NT2/D1 (cell line): ENCODE measurements around the gene ABCG8.

Experiments used
- DNase-seq: peaks from one replicate; pipeline ENCODE4 v3.0.0-alpha.2; 2011; ENCODE audit warnings: low read depth, low spot score
- H3K27me3 ChIP-seq: 2 replicates; pipeline ENCODE4 v1.6.0; 2011; ENCODE audit warnings: mild to moderate bottlenecking; ENCODE audit not compliant: insufficient read length, insufficient read depth
- H3K36me3 ChIP-seq: 2 replicates; pipeline ENCODE4 v1.6.1; 2011; ENCODE audit warnings: mild to moderate bottlenecking, low read length, mixed read lengths; ENCODE audit not compliant: insufficient read depth, insufficient read length
- H3K4me1 ChIP-seq: 2 replicates; pipeline ENCODE4 v1.5.1; 2011; ENCODE audit not compliant: insufficient read depth, insufficient read length
- H3K4me3 ChIP-seq: 2 replicates; pipeline ENCODE4 v1.5.1; 2011; ENCODE audit warnings: low read depth; ENCODE audit not compliant: insufficient read length
- H3K9ac ChIP-seq: 2 replicates; pipeline ENCODE4 v1.6.0; 2011; ENCODE audit warnings: low read depth; ENCODE audit not compliant: insufficient read length
- H3K9me3 ChIP-seq: 2 replicates; pipeline ENCODE4 v1.5.1; 2011; ENCODE audit warnings: mild to moderate bottlenecking, low read length; ENCODE audit not compliant: insufficient read depth
- SUZ12 ChIP-seq: IDR thresholded peaks from 2 replicates; pipeline ENCODE4 v1.6.1; 2011; ENCODE audit not compliant: insufficient read length, insufficient read depth; ENCODE audit errors: extremely low read depth
- YY1 ChIP-seq: IDR thresholded peaks from 2 replicates; pipeline ENCODE4 v1.6.1; 2011; ENCODE audit not compliant: insufficient read length, insufficient read depth
- ZNF274 ChIP-seq: IDR thresholded peaks from 2 replicates; pipeline ENCODE4 v1.6.1; 2011; ENCODE audit warnings: mild to moderate bottlenecking, low read depth, low read length

ABCG8 gene

DNA sequence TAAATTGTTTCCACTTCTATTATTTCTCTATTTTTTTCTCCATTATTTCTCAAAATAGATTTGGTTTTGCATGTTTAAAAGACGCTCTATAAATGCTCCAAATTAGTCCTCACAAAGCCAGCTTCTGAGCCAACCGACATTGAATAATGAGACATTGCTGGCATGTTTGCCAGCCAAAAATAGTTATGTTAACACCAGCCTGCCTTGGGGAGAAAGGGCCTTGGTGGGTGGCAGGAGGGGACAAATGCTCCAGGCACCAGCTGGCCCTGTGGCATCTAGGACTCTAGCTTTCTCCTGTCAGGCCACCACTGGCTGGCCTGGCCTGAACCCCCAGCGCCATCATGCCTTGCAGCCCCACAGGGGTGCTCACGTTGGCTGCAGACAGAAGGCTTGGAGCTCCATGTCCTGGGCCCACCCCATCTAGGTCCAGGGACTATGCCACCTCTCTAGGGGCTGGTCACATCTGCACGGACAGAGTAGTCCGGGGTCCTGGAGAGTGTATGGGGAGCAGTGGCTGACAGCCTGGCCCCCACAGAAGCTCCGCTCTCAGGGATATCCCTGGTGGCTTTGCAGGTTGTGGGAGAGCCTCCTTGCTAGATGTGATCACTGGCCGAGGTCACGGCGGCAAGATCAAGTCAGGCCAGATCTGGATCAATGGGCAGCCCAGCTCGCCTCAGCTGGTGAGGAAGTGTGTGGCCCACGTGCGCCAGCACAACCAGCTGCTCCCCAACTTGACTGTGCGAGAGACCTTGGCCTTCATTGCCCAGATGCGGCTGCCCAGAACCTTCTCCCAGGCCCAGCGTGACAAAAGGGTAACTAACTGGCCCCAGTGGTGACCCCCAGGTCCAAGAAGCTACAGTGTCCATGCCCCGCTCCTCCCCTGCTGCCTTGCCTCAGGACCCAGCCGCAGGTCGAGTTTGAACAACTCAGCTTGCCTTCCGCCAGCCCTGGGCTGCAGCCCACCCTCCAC, 12.5 kb downstream of the ABCG8 start:
- TF ChIP-seq YY1 (no peak), SUZ12 (no peak), ZNF274 (no peak)
- Histone ChIP-seq H3K4me1 (no peaks in the 10 kb centered on the region), H3K27me3 (peaks cover 18% of the 10 kb centered on the region), H3K4me3 (no peak overlapping the region), H3K9ac (no peak overlapping the region), H3K9me3 (no peaks in the 10 kb centered on the region), H3K36me3 (no peaks in the 10 kb centered on the region)
- DNase-seq: no peak

DNA sequence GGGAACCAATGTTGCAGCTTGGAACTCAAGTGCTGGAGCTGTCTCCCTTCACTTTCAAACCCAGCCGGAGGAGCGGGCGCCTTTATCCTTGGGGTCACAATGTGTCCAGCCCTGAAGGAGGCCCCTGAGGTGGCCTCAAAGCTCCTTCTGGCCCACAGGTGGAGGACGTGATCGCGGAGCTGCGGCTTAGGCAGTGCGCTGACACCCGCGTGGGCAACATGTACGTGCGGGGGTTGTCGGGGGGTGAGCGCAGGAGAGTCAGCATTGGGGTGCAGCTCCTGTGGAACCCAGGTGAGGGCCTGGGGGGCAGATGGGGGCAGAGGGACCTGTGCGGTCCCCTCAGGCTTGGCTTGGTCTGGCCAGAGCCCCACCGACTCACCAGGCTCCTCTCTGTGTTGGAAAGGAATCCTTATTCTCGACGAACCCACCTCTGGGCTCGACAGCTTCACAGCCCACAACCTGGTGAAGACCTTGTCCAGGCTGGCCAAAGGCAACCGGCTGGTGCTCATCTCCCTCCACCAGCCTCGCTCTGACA, 13.5 kb downstream of the ABCG8 start:
- TF ChIP-seq ZNF274 (no peak), SUZ12 (no peak), YY1 (no peak)
- H3K27me3 ChIP-seq: peaks cover 28% of the 10 kb centered on the region

DNA sequence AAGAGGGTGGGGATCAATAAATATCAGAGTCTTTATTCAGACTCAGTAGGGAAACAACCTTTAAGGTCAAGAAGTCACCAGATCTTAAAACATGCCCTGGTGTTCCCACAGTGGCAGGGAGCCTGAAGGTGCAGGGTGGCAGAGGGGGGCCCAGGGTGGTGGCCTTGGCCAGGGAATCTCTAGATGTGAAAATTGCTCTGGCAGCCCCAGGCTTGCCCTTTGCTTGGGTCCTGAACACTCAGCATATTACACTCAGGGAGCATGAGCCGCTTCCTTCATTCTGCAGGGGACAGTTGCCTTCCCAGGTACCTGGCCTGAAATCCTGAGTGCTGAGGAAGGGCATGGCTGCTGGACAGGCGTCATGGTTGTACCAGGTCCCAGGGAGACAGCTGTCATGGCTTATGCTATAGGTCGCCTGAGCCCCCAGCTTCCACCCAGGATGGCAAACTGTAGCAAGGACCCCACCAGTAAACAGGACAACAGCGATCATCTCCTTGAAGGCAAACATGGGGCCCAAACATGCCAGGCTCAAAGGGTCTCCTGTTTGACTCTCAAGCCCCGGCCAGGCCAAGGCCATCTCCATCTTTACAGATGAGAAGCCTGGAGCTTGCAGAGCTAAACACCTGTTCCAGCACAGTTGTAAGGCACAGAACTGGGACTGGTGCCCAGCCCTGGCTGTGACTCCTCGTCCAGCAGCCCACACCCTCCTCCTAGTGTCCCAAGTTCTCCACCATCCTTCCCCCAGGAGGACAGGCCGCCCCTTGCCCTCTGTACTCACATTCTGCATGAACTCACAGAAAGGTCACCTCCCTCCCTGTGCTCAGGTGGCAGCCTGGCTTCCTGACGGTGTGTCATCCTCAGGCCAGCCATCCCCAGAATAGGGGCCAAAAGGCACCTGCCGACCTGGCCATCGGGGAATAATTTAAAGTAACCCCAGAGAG, 14.6 kb downstream of the ABCG8 start:
- H3K4me1 ChIP-seq: no peaks in the 10 kb centered on the region
- DNase-seq: no peak
- H3K36me3 ChIP-seq: no peaks in the 10 kb centered on the region

More for the DNA sequence above, 13.5 kb downstream of the ABCG8 start:
- H3K36me3 ChIP-seq: no peaks in the 10 kb centered on the region
- DNase-seq: no peak
- no peak overlapping the region for H3K9ac ChIP-seq
- H3K9me3 ChIP-seq: no peaks in the 10 kb centered on the region
- H3K4me1 ChIP-seq: no peaks in the 10 kb centered on the region
- H3K4me3 ChIP-seq: no peak overlapping the region

DNA sequence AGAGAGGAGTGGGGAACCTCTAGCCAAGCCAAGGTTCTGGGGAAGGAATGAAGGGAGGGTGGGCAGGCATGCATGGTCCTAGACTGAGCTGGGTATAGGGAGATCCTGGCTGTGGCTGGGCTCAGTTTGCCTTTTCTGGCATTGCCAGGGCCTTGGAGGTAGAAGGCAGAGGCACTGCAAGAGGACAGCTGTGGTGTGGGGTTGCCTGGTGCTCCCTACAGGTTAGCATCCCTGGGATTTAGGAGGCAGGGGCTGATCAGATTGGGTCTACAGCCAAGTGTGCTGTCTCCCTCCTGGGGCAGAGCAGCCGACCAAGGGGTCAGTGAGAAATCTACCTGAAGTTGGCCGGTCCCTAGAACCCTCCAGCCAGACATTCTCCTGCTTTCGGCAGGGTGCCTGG, 15.9 kb downstream of the ABCG8 start:
- Histone ChIP-seq H3K27me3 (peaks cover 51% of the 10 kb centered on the region), H3K9ac (no peak overlapping the region), H3K4me1 (no peaks in the 10 kb centered on the region), H3K4me3 (no peak overlapping the region), H3K9me3 (no peaks in the 10 kb centered on the region), H3K36me3 (no peaks in the 10 kb centered on the region)
- no peak for DNase-seq
- TF ChIP-seq SUZ12 (no peak), ZNF274 (no peak), YY1 (no peak)

More for the DNA sequence above, 14.6 kb downstream of the ABCG8 start:
- TF ChIP-seq SUZ12 (no peak), YY1 (no peak), ZNF274 (no peak)
- no peak overlapping the region for H3K9ac ChIP-seq
- H3K9me3 ChIP-seq: no peaks in the 10 kb centered on the region
- no peak overlapping the region for H3K4me3 ChIP-seq
- peaks cover 40% of the 10 kb centered on the region for H3K27me3 ChIP-seq

DNA sequence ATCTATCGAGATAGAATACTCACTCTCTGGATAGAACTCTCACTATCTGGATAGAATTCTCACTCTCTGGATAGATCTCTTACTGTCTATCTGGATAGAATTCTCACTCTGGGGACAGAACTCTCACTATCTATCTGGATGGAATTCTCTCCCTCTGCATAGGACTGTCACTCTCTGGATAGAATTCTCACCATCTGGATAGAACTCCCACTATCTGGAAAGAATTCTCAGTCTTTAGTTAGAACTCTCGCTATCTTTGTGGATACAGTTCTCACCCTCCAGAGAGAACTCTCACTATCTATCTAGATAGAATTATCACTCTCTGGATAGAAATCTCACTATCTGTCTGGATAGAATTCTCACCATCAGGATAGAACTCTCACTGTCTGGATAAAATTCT, 16.5 kb downstream of the ABCG8 start:
- DNase-seq: no peak
- H3K36me3 ChIP-seq: no peaks in the 10 kb centered on the region
- no peak overlapping the region for H3K4me3 ChIP-seq
- H3K27me3 ChIP-seq: peaks cover 58% of the 10 kb centered on the region
- TF ChIP-seq SUZ12 (no peak), YY1 (no peak), ZNF274 (no peak)
- H3K9ac ChIP-seq: no peak overlapping the region
- no peaks in the 10 kb centered on the region for H3K9me3 ChIP-seq
- H3K4me1 ChIP-seq: no peaks in the 10 kb centered on the region

DNA sequence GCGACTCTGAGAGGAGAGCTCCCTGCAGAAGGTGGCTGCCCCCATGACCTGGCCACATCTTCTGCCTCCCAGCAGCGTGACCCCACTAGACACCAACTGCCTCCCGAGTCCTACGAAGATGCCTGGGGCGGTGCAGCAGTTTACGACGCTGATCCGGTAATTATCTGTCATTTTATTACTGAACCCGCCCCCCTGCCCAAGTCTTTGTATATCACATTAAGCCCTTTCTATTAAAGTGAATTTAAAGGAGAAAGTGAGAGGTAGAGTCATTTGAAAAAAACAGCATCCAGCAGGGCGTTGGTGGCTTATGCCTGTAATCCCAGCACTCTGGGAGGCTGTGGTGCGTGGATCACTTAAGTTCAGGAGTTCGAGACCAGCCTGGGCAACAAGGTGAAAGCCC, 33.4 kb downstream of the ABCG8 start:
- Histone ChIP-seq H3K9me3 (no peaks in the 10 kb centered on the region), H3K4me3 (no peak overlapping the region), H3K9ac (no peak overlapping the region), H3K4me1 (no peaks in the 10 kb centered on the region), H3K27me3 (peaks cover 48% of the 10 kb centered on the region), H3K36me3 (no peaks in the 10 kb centered on the region)
- no peak for DNase-seq
- TF ChIP-seq ZNF274 (no peak), SUZ12 (no peak), YY1 (no peak)

DNA sequence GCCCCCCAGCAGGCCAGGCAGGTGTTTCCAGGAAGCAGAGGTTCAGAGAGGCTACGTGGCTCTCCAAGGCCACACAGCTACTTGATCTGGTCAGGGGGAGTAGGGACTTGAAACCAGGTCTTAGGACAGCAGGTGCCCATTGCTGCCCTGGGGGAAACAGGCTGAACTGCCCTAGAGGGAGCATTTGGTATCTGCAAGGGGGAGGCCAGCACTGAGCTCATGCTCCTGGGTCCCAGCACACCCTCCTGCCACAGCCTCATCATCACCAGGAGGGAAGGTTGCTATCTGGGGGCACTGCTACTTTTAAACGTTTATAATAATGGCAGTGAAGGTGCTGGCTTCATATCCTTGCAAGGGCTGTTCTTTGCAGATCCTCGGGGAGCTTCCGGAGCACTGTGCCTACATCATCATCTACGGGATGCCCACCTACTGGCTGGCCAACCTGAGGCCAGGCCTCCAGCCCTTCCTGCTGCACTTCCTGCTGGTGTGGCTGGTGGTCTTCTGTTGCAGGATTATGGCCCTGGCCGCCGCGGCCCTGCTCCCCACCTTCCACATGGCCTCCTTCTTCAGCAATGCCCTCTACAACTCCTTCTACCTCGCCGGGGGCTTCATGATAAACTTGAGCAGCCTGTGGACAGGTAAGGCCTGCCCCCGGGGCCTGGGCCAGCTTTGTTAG, 36.1 kb downstream of the ABCG8 start:
- DNase-seq: no peak
- H3K4me3 ChIP-seq: no peak overlapping the region
- no peak overlapping the region for H3K9ac ChIP-seq
- H3K36me3 ChIP-seq: no peaks in the 10 kb centered on the region
- peaks cover 24% of the 10 kb centered on the region for H3K27me3 ChIP-seq
- no peaks in the 10 kb centered on the region for H3K9me3 ChIP-seq
- no peaks in the 10 kb centered on the region for H3K4me1 ChIP-seq
- TF ChIP-seq YY1 (no peak), SUZ12 (no peak), ZNF274 (no peak)
